RWPE2 (cell line): ENCODE data around the gene LRMDA.

Source experiments
- ATAC-seq: fragments of 200-7000 bp; cut with Tn5 transposase; 3 replicates; pipeline ENCODE4 v1.9.1; 2021; ENCODE audit warnings: low read depth
- DNase-seq: peaks from one replicate; pipeline ENCODE4 v3.0.0-alpha.2; 2020; ENCODE audit warnings: low spot score
- H3K27ac ChIP-seq: fragments of 450-650 bp; 2 replicates; pipeline ENCODE4 v1.5.1; 2017; ENCODE audit warnings: mild to moderate bottlenecking; ENCODE audit not compliant: poor library complexity, severe bottlenecking
- H3K27me3 ChIP-seq: fragments of 250-450 bp; sonication (Bioruptor Pico); 2 replicates; pipeline ENCODE4 v1.5.1; 2021; ENCODE audit warnings: mild to moderate bottlenecking, moderate library complexity; ENCODE audit not compliant: insufficient read depth, poor library complexity, severe bottlenecking
- H3K36me3 ChIP-seq: fragments of 250-450 bp; sonication (Bioruptor Pico); 2 replicates; pipeline ENCODE4 v1.5.1; 2020; ENCODE audit warnings: low read depth, mild to moderate bottlenecking, moderate library complexity
- H3K4me1 ChIP-seq: fragments of 250-450 bp; sonication (Bioruptor Pico); 2 replicates; pipeline ENCODE4 v1.5.1; 2021; ENCODE audit warnings: mild to moderate bottlenecking, moderate library complexity; ENCODE audit not compliant: insufficient read depth, poor library complexity, severe bottlenecking
- H3K4me3 ChIP-seq: fragments of 250-450 bp; sonication (Bioruptor Pico); 2 replicates; pipeline ENCODE4 v1.5.1; 2021; ENCODE audit warnings: mild to moderate bottlenecking, moderate library complexity; ENCODE audit not compliant: severe bottlenecking
- H3K9me3 ChIP-seq: fragments of 250-450 bp; sonication (Bioruptor Pico); 2 replicates; pipeline ENCODE4 v1.5.1; 2021; ENCODE audit warnings: mild to moderate bottlenecking, moderate library complexity; ENCODE audit not compliant: severe bottlenecking
- TF ChIP-seq, protein P1 (sequence below): fragments of 450-650 bp; IDR thresholded peaks from one replicate; pipeline ENCODE4 v1.5.1; 2017; ENCODE audit warnings: mild to moderate bottlenecking, moderate library complexity; ENCODE audit not compliant: poor library complexity, severe bottlenecking

Gene LRMDA

DNA sequence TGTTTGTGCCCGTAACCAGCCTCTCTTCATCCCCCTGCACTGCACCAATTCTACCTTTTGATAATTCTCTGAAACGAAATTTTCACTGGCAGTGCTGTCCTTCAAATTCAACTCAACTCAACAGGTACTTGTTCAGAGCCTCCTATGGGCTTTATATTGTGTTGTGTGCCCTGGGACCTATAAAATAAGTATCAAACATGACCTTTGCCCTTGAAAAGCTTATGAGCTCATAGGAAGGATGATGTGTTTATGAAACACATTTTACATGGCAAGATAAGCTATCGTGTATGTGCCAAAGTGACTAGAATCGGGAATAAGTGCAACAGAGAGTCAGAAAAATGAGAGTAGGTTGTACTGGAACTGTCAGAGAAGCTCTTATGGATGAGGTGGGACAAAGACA, 923.5 kb downstream of the LRMDA start:
- Histone ChIP-seq H3K27ac (no peak overlapping the region), H3K9me3 (no peaks in the 10 kb centered on the region), H3K4me1 (peaks cover 14% of the 10 kb centered on the region), H3K27me3 (no peaks in the 10 kb centered on the region), H3K4me3 (no peak overlapping the region), H3K36me3 (0 out of 2 replicates have a peak, but pooled peaks cover 3% of the 10 kb centered on the region)
- TF ChIP-seq, protein P1, sequence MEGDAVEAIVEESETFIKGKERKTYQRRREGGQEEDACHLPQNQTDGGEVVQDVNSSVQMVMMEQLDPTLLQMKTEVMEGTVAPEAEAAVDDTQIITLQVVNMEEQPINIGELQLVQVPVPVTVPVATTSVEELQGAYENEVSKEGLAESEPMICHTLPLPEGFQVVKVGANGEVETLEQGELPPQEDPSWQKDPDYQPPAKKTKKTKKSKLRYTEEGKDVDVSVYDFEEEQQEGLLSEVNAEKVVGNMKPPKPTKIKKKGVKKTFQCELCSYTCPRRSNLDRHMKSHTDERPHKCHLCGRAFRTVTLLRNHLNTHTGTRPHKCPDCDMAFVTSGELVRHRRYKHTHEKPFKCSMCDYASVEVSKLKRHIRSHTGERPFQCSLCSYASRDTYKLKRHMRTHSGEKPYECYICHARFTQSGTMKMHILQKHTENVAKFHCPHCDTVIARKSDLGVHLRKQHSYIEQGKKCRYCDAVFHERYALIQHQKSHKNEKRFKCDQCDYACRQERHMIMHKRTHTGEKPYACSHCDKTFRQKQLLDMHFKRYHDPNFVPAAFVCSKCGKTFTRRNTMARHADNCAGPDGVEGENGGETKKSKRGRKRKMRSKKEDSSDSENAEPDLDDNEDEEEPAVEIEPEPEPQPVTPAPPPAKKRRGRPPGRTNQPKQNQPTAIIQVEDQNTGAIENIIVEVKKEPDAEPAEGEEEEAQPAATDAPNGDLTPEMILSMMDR: no peak
- DNase-seq: no peak
- ATAC-seq: no peak

DNA sequence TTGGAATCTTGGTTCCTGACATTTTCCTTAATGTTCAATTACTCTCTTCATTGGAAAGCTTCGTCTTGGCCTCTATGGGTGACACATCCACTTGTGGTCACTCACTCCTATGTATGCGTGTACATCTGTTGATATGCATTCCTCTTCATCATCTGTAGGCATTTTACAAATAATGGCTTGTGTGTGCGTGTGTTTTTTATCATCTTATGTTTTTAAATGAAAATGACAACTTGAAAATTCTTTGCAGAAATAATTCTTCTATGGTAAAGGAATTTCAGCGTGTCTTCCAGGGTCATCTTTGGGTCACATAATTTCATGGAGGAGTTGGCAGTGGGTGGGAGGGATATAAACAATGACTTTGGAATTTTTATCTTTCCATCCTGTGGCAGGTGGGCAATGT, 925.1 kb downstream of the LRMDA start:
- TF ChIP-seq, protein P1: no peak
- H3K27me3 ChIP-seq: no peaks in the 10 kb centered on the region
- H3K27ac ChIP-seq: no peak overlapping the region
- 0 out of 2 replicates have a peak, but pooled peaks cover 3% of the 10 kb centered on the region for H3K36me3 ChIP-seq
- ATAC-seq: no peak
- H3K9me3 ChIP-seq: no peaks in the 10 kb centered on the region
- H3K4me1 ChIP-seq: peaks cover 14% of the 10 kb centered on the region
- H3K4me3 ChIP-seq: no peak overlapping the region
- DNase-seq: no peak

DNA sequence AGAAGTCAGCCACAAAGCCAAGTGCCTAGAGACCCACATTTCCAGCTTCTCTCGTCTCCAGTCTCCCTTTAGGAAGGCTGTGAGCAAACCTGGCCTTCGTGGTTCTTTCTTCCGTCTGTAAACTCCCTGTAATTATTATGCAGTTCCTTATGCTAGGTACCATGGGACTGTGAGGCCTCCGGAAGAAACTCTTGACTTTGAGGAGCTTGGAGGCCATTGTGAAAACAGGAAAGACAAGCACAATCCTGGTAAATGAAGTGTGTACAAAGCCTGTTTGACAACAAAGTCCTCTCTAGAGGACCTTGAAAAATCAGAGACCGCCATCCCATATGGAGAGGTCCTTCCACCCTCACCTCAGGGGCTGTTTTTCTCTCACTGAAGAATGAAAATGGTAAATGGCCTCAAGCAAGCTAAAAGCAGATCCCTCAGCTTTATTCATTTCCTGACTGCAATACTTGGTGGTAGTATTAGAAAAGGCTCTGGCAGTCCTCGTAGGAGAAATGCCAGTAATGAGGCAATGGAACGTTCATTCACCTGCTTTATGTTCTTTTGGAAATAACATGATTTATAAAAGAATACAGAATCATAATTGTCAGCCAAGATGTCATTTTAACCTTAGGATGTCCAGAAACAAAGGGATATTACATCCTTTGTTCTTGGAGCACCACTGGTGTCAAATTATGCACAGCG, 926.4 kb downstream of the LRMDA start:
- DNase-seq (no peak), ATAC-seq (no peak)
- Histone ChIP-seq H3K4me1 (peaks cover 3% of the 10 kb centered on the region), H3K36me3 (0 out of 2 replicates have a peak, but pooled peaks cover 2% of the 10 kb centered on the region), H3K9me3 (no peaks in the 10 kb centered on the region), H3K27ac (no peak overlapping the region), H3K27me3 (no peaks in the 10 kb centered on the region), H3K4me3 (no peak overlapping the region)
- TF ChIP-seq, protein P1: no peak

DNA sequence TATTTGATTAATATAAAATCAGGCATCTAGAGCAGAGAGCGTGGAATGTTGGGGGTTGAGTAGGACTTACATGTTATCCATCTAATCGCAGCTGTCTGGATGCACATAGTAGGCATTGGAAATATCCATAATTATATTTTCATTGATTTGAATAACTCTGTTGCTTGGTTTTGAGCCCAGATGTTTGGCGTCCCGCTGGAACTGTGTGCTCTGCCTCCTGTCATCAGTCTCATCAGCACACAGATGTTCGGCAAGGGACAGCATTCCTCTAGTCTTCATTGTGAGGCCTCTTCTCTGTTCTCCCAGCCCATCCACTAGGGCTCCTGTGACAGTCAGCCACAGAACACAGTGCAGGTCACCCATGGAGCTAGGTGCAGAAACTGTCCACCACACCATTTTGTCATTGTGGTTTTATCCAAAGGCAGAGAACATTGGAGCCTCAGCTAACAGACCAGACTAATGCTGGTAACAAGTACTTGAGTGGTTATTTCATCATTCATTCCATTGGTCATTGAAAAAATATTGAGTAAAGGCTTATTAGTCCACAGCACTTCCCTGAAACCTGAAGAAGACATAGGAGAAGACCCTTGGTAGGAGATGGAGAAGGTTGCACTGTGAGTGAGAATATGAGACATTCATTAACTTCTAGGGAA, 927.4 kb downstream of the LRMDA start:
- Histone ChIP-seq H3K27me3 (no peaks in the 10 kb centered on the region), H3K4me1 (no peaks in the 10 kb centered on the region), H3K36me3 (no peaks in the 10 kb centered on the region), H3K27ac (no peak overlapping the region), H3K9me3 (no peaks in the 10 kb centered on the region), H3K4me3 (no peak overlapping the region)
- TF ChIP-seq, protein P1: no peak
- ATAC-seq (no peak), DNase-seq (no peak)

DNA sequence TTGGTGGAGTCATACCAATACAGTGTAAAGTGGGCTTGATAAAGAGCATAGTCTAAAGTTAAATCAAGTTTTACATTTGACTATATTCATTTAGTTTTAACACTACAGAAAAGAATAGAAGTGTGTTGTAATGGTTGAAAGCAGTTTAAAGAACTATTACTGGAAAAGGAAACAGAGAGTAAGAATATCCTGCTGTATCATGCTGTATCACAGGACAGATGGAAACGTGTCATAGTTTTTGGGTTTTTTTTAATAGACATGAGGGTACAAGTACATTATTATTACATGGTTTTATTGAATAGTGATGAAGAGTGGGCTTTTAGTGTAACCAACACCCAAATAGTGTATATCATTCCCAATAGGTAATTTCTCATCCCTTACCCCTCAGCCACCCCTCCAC, 944.3 kb downstream of the LRMDA start:
- Histone ChIP-seq H3K4me1 (peaks cover 4% of the 10 kb centered on the region), H3K27ac (no peak overlapping the region), H3K4me3 (no peak overlapping the region), H3K36me3 (no peaks in the 10 kb centered on the region), H3K9me3 (peaks cover 3% of the 10 kb centered on the region), H3K27me3 (no peaks in the 10 kb centered on the region)
- no peak for ATAC-seq
- no peak for DNase-seq
- TF ChIP-seq, protein P1: no peak
